SW480 (cell line): ENCODE measurements around the gene PARP2.
"Not testable (repeated sequence)": the region's sequence is repeated elsewhere in the genome, so short reads cannot be mapped to it uniquely, and the experiment has no call there.

ENCODE experiments used
- DNase-seq: peaks from one replicate; pipeline ENCODE4 v3.0.0-alpha.2; 2016; ENCODE audit warnings: low spot score

Gene PARP2

DNA sequence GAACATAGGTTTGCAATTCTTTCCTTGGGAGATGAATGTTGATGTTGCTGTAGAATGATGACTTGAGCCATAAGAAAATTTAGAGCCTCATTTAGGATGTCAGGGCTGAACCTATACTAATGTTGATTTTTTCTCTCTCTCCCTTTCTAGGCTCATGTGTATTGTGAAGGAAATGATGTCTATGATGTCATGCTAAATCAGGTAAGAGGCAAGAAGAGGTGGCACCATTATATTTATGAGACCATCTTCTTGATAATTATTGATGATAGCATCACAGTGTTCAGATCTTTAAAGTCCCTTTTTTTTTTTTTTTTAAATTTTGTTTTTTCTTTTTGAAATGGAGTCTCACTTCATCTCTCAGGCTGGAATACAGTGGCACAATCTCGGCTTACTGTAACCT lies 3.3 kb downstream of the PARP2 start:
- no peak for DNase-seq

DNA sequence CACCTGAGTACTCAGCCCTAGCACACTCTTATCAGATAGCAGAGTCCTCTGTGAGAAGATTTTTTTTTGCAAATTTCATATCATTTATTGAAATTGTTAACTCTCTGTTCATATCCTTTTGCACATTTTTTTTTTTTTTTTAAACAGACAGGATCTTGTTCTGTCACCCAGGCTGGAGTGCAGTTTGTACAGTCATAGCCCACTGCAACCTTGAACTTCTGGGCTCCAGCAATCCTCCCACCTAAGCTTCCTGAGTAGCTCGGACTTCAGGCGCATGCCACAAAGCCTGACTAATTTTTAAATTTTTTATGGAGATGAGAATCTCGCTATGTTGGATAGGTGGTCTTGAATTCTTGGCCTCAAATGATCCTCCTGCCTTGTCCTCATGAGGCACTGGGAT lies 4.3 kb downstream of the PARP2 start:
- no peak for DNase-seq

DNA sequence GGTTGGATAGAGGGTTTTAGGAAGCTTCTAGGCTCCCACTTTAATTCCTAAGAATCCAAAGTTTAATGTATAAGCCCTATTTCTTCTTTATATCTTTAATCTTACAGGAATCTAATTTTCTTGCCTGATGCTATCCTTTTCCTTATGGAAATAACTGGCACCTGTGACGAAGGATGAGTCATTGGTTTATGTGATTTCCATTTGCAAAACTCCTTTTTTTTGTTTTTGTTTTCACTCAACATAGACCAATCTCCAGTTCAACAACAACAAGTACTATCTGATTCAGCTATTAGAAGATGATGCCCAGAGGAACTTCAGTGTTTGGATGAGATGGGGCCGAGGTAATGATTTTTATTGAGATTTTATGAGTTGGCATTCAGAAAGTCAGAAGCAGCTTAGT lies 6.8 kb downstream of the PARP2 start:
- DNase-seq = no peak

DNA sequence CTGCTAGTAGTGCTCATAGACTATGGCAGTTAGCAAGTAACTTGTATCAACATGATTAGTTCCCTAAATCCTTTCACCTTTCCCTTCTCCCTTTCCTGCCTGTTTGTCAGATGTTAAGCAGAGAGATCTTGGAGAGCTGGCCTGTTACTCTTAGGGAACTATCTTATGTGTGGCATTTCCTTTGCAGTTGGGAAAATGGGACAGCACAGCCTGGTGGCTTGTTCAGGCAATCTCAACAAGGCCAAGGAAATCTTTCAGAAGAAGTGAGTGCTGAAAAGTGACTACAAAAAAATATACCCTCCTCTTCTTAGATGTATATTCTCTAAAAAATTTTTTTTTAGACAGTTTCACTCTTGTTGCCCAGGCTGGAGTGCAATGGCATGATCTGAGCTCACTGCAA lies 7.4 kb downstream of the PARP2 start:
- DNase-seq = no peak

DNA sequence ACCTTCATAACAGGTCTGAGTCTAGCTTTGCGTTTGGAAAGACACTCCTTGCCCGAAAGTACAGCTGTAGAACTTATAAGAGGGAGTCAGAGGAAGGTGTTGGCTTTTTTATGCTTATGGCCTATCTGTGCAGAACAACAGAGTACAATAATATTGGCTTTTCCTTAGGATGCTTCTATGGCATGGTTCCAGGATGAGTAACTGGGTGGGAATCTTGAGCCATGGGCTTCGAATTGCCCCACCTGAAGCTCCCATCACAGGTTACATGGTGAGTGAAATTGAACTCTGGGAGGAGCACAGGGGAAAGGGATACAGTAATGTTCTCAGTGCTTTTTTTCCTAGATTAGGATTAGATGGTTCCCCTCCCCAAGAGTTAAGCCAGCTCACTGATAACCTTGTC lies 13.0 kb downstream of the PARP2 start:
- no peak for DNase-seq

DNA sequence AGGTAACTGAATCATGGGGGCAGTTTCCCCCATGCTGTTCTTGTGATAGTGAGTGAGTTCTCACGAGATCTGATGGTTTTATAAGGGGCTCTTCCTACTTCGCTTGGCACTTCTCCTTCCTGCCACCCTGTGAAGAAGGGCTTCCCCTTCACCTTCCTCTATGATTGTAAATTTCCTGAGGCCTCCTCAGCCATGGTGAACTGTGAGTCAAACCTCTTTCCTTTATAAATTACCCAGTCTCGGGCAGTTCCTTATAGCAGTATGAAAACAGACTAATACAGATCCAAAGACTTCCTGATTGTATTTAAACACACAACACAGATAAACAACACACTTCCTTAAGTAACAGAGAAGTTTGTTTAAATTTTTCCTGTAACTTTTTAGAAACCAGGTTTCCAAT lies 15.0 kb downstream of the PARP2 start:
- not testable (repeated sequence) for DNase-seq

DNA sequence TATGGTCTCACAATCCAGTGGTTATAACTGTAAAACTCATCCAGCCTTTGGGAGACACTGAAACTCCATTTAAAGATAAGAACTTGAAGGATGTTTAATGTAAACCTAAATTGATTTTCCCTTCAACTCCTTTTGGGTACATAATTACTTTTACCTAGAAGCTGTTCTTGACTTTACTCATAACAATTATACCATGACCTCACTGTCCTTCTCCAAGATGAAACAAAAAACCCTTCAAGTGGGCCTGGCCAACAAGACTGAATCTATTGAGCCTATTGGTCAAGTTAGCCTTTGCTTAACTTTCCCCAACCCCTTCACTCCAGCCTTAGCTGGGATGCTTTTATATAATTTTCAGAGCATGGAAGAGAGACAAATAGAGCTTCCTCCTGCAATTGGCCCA lies 22.5 kb downstream of the PARP2 start:
- DNase-seq = no peak

DNA sequence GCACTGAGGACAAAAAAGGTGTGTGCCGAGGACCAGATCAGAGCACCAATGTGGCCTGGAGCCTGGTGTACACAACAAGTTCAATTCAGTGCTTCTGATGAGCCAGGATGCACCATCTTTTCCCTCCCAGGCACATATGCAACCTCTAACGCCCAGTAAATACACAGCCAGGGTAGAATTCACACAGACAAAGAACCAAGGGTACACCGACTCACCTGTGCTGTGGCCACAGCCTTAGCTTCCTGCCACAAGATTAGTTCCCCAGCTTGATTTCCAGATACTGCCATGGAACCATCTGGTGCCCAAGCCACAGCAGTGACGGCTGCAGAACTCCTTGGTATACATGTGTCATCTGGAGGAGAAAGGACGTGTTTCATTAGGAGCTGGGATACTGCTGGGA lies 29.4 kb downstream of the PARP2 start:
- DNase-seq = no peak

DNA sequence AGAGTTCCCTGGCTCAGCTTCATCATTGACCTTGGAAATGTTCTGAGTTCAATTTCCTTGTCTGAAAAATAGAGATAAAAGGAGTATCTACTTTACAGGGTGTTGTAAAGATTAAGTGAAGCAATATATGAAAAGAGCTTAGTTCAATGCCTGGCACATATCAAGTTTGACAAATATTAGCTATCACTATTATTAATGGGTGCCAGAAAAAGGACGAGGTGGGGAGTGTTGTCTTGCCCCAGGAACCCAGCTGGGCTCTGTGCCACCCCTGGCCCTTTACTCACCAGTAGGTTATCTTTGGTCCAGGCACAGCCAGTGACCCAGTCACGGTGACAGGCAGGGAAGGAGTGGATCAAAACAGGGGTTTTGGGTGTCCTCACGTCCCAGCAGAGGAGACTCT lies 32.0 kb downstream of the PARP2 start:
- no peak for DNase-seq

DNA sequence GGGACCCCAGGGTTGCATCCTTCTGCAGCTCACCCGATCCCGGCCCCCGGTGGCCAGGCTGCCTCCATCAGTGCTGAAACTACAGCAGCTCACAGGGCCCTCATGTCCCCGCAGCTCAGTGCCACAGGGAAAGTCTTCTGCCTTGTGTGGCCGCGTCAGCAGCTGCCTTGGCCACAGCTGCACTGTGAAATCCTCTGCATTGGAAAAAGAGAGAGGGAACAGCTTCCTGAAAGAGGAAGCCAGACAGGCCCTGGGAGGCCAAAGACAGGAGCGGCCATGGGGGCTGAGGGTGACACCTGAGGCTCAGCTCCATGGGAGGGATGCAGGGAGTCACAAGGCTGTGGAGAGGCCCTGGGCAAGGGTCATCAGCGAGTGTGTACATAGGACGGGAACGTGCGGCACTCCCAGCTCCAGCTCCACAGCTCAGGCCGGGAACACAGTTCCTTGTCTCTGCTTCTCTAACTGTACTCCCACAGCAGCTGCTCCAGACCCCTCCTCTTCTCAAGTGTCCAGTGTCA lies 32.7 kb downstream of the PARP2 start:
- no peak for DNase-seq

DNA sequence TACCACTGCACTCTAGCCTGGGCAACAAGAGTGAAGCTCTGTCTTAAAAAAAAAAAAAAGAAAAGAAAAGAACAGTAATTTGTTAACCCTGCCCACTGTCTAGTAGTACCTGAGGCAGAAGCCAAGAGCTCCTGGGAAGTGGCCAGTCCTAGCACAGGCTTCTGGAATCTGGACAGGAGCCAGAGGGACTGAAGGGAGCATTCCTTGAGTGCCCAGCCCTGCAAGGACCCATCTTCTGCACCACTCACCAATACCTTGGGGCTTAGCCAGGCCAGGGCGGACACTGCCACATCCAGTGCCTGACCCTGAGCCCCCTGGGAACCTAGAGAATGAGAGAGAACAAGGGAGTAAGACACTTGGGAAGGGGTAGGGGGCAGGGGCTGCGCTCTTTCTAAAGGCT lies 33.7 kb downstream of the PARP2 start:
- DNase-seq = no peak

DNA sequence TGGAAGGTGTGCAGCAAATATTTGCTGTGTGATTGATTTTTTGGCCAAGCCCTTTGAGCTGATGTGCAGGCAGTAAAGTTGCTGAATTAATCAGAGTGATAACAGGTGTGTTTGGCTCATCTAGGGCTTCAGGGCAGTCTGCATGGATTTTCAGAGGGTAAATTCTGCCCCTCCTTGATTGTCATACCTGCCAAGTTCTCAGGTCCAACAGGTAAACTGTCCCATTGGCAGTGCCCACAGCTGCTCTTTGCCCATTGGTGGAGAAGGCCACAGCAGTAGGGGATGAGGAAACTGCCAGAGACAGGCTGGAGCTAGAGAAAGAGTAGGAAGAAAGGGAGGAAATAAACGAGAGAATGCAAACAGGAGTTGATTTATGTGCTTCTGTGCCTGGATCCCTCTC lies 36.3 kb downstream of the PARP2 start:
- DNase-seq = no peak

DNA sequence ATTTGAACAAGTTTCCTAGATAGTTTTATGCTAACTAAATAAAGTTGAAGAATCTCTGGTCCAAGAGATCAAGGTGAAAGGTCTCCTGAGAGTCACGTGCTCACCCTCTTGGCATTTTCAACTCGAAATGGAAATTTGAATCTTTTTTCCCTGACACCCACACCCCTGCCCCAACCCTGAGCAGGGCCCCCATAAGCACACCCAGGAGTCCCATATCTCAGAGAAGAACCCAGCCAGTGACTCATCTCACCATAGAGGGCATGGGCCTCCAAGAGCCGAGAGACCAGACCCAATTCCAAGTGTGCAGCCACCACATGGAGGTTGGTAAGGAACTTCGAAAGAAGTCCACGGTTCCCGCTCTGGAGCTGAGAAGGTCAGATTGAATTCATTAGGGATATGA lies 37.2 kb downstream of the PARP2 start:
- no peak for DNase-seq

DNA sequence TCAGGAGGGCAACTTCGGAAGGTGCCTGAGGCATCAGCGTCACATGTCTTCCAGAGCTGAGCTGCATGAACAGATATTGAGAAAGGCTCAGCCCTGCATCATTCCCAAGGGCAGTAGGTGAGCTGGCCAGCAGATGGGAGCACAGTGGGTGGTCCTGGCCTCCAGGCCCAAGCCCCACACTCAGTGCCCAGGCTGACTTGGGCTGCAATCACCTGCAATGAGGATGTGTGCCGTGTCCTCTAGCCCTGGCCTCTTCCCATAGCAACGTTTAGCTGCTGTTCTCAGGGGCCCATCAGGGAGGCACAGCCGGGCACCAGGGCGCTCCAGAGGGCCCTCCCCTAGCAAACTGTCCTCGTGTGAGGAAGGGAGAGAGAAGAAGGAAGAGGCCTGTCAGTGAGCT lies 37.9 kb downstream of the PARP2 start:
- DNase-seq = no peak

DNA sequence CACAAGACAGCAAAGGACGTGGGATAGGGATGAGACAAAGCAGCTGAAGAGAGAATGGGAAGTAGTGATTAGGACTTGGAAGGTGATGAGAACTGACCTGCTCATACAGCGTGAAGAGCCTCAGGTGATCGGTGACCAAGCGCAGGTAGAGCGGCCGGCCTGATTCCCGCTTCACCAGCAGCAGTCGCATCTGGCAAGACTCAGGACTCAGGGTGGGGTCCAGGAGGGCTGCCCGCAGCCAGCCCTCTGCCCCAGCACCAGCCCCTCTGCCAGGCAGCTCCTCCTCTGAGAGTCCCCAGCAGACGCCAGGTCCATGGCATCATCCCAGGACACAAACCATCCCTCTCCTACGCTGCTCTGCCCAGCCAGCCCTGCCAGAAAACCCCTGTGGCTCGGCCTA lies 39.1 kb downstream of the PARP2 start:
- DNase-seq = no peak

DNA sequence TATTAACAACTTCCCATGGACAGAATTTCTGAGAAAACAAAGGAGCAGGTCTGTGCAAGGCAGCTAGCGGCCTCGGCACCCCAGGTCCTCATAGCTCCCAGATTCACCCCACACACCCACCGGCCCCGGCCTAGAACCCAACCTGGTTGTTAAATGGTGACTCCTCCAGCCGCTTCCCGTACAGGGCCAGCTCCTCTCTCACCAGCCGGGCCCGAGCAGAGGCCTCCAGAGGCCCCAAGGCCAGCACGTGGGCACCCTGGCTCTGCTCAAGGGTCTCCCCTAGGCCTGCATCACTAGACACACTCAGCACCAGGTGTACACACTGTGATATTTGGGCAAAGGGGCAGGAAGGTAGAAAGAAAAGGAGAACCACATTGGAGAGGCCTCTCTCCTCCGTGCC lies 39.6 kb downstream of the PARP2 start:
- DNase-seq = no peak

DNA sequence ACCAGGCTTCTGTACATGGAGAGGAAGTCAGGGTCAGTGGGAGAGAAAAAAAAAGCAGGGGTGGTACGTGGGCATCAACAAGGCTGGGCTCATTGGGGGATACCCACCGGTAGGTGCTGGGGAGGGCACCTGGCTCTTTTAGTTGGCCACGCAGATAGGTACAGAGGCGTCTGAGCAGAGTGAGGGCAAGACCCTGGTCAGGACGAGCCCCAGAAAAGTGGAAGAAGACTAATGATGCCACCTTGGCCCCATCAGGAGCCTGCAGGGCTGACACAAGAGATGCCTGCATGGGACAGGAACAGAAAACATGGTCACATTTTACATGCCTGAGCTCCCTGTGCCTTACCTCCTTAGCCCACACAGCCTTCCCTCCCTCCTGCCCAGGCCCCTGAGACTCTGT lies 40.2 kb downstream of the PARP2 start:
- no peak for DNase-seq

DNA sequence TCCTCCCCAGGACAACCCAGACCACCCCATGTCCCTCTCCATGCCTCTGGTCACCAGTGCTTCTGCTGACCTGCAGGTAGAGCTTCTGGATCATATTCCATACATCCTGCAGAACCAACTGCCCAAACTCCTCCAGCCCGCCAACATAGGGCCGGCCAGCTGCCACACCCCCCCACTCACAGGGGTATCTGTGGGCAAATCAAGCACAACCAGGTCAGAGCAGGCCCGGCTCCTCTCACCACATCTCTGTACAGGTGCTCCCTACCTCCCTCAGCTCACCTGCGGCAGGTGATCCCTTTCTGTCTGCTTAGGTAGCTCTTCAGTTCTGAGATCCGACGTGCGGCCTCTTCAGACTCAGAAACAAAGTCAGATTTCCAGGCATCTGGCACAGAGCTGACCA lies 40.9 kb downstream of the PARP2 start:
- no peak for DNase-seq

DNA sequence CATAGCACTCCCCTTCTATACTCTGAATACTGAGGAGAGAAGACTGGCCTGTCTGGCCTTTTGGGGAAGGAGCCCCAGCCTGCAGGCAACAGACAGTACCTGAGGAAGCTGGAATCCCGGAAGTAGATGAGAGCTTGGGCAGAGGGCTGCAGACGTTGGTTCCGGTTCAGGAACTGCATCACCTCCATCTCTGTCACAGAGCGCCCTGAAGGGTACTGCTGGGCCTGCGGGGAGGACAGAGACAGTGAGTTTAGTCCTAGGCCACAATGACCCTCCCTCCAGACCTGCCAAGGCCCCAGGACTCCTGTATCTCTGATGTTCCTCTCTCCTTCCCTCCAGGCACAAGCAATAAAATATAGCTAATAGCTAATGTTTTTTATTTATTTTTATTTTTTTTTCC lies 41.5 kb downstream of the PARP2 start:
- no peak for DNase-seq

DNA sequence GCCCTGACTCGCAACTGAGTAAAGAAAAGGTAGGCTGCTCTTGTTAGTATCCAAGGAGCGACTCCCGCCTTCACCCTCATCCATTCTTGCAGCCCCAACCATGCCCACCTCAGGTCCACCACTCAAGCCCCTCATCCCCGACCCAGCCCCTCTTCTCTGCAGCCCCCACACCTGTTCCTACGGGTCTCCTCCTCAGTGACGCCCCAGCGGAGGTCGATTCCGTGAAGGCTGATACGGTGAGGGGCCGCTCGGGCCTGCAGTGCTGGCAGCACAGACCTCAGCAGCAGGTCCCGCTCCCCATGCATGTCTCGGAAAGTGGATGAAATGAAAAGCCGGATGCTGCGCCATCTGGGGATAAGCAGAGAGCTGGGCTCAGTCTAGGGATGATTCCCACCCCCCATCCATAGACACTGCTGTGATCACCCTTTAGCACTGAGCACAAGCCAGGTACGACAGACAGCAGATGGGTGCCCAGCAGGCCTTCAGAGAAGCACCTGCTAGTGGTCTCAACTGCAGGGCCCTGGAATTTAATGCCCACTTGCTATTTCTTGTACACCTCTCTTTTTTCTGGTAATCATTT lies 42.9 kb downstream of the PARP2 start:
- DNase-seq = no peak

DNA sequence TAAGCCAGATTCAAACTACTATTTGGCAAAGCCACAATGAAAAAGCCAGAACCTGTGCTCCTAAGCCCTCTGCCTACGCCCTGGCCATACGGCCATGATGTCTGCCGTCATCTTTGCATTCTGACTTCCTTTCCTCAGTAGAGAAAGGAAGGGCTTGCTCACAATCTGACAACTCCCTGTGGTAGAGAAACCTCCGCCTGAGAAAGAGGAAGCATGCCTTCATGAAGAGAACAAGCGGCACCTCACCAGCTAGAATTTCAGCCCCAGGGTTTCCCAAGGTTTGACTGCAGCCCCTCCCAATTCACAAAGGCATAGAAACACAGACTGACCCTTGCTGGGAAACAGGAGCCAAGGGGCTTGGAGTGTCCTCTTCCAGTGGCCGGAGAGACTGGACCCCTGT lies 44.1 kb downstream of the PARP2 start:
- no peak for DNase-seq

DNA sequence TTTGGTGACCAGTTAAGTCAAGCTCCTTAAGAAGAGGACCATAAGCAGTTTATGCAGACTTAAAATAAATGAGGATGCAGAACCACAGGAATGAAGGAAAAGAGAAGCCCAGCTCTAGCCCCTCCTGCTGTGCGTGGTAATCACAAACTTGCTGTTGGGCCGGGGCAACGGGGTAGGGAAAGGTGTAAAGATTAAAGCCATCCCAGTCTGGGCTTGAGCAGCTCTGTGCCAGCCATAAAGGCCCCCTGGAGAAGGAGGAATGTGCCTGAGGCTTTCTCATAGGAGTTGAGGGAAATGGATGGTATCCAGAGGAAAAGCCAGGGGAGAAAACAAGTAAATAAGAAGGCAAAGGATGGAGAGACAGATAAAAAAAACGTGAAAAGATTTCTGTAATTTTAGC lies 44.7 kb downstream of the PARP2 start:
- no peak for DNase-seq

DNA sequence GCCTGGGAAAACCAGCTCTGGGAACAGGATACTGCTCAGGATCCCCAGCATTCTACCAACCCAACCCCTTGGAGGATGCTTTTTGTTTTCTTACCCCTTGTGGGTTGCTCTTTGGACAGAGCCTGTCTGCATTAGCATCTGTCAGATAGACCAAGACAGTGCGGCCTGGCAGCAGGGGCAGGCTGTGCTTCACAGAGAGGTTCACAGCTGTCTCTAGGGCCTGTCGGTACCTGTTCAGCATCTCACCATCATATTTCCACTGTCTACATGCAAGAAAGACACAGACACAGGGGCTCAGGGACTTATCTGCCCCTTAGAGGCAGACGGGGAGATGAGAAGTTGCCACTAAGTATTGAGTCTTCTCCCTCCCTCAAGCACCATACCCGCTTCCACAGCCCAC lies 48.1 kb downstream of the PARP2 start:
- no peak for DNase-seq

DNA sequence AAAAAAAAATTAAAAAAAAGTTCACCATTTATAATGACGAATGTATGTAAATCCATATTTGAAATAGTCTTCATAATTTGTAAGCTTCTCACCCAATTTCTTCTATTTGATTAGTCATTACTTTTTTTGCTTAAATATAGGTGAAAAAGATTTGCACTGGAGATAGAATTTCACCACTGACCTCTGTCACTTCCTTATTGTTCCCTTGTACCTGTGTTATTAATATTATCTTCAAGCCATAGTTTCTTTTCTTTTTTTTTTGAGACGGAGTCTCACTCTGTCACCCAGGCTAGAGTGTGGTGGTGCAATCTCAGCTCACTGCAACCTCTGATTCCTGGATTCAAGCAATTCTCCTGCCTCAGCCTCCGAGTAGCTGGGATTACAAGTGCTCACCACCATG lies 54.1 kb downstream of the PARP2 start:
- no peak for DNase-seq

DNA sequence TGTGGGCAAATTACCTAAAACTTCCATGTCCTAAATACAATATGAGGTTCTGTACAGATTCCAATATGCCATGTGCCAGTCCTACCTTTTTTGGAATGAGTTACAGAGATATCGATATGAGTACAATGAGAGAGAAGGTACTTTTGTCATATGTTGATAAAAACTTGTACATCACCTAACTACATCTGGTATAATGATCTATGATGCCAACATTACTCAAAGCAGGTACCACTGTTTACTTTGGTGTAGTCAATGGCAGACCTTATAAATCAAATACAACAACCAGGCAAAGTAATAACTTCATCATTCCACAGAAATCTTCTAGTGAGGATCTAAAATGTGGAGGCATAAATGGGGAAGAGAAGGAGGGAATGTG lies 57.1 kb downstream of the PARP2 start:
- DNase-seq = no peak
